Stimulated activated effector memory CD8-positive, alpha-beta T cell treated with anti-CD3 and anti-CD28 coated beads, Interleukin-12 subunit alpha, Interleukin-12 subunit beta, amount 100 ng/mL, for 72 hours (primary cell): Measurements from ENCODE around the gene PELI1.

Source experiments
- ATAC-seq: fragments of 150-1000 bp; cut with Tn5 transposase; 2 replicates; pipeline ENCODE4 v1.10.0; 2021
- DNase-seq, 2 donors: peaks; one replicate each; pipeline ENCODE4 v3.0.0; 2021 to 2022; ENCODE audit warnings: low spot score in 2 of 2
- H3K27ac Mint-ChIP-seq: one replicate; pipeline ENCODE4 v1.8.0; 2022; ENCODE audit warnings: mild to moderate bottlenecking, mixed read lengths
- H3K36me3 Mint-ChIP-seq: one replicate; pipeline ENCODE4 v1.8.0; 2022; ENCODE audit warnings: mild to moderate bottlenecking, mixed read lengths
- H3K4me1 Mint-ChIP-seq: one replicate; pipeline ENCODE4 v1.8.0; 2022; ENCODE audit warnings: mixed read lengths
- H3K4me3 Mint-ChIP-seq: one replicate; pipeline ENCODE4 v1.8.0; 2022; ENCODE audit warnings: mild to moderate bottlenecking, mixed read lengths
- H3K9me3 Mint-ChIP-seq: one replicate; pipeline ENCODE4 v1.8.0; 2022; ENCODE audit warnings: mixed read lengths

PELI1 gene

DNA sequence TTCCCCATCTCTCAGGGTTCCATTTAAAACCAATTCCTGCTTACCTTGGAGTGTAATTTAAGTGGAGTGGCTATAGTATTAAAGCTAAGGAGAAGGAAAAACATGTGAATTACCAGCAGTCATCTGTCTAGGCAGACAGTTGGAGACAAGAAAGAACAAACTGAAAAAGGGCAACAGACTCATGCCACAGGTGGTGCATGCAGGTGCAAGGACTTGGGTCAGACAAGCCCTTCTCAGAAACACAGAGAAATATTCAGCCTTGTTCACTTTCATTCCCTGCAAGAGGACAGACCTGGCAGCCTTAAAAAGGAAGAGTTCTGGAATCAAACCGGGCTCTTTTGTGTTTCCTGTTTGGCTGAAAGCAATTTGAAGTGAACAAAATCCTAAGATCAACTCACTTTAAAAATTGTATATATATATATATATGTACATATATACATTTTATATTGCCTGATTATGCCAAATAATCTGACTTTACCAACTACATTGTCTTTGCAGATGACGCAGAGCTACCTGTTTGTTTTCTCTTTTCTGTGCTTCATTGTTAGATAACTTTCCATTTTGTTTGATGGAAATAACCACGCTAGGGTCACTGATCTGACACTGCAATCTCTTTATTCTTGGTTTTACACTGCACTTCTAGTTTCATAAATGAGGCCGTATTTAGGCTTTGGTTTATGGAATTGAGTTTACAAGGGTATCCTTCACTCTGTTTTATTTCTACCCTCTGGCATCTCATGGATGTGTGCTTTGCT lies 89.9 kb downstream of the PELI1 start:
- no peaks in the 10 kb centered on the region for H3K36me3 Mint-ChIP-seq
- ATAC-seq (no peak), DNase-seq (no peak)
- no peaks in the 10 kb centered on the region for H3K9me3 Mint-ChIP-seq
- H3K27ac Mint-ChIP-seq = no peak overlapping the region
- no peak overlapping the region for H3K4me3 Mint-ChIP-seq
- H3K4me1 Mint-ChIP-seq = peaks cover 7% of the 10 kb centered on the region

DNA sequence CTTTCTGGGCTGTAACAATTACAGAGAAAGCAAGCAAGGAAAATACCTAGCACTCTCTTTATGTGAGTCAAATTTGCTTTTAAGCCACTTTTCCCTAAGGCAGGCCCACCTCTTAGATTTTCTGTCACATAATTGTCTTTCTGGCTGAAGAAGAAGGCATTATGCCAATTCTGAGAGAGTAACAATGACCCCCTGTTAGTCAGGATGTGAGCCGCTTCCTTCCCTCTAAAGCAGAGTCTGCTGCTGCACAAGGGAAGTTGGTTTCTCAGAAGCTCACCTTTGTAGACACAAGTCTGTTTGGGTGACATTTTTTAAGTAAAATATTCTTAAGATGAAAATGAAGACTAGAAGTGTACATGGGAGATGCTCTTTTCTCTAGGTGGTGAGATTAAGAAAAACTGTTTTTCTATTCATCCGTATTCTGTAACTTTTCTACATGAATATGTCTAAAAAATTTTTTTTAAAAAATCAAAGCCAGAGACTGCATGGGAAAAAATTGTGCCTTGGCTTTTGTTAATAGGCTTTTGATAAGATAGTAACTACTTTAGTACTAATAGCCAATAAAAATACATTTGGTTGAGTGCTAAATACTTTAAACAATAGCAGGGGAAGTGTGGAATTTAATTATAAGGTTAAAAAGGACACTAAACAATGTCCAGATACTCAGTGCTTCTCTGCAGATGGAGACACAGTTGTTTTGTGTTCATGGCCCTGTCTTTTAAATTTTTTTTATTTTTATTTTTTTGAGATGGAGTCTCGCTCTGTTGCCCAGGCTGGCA lies 91.6 kb downstream of the PELI1 start:
- Mint-ChIP-seq H3K36me3 (no peaks in the 10 kb centered on the region), H3K27ac (peak overlapping the region; percentile 14), H3K4me1 (peaks cover 8% of the 10 kb centered on the region), H3K9me3 (no peaks in the 10 kb centered on the region), H3K4me3 (no peak overlapping the region)
- ATAC-seq = no peak
- DNase-seq = no peak

DNA sequence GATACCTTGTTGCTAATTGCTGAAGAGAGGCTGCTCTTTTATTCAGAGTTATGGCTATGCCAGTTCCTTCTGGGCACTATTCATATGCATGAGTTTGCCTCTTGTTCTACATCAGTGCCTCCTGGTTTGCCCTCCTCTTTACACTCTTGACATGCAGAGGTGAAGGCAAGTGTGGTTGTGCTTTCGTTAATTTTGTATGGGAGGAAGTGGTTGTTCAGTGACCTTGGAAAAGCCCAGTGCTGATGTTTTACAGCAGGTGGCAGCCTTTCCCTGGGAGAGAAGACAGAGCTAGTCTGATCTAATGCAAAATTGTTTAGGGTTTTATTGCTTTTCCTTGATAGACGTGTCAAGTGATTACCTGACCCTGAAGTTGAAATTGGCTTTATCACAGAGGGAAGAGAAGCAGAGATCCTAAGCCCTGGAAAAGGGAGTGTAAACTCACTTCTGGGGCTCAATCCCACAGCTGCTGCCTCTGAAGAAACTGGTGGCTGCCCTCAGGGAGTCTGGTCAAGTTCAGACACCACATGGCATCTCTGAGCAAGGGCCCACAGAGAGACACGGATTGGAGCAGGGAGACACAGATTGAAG lies 94.5 kb downstream of the PELI1 start:
- Mint-ChIP-seq H3K4me3 (no peak overlapping the region), H3K4me1 (peaks cover 8% of the 10 kb centered on the region), H3K36me3 (no peaks in the 10 kb centered on the region), H3K9me3 (no peaks in the 10 kb centered on the region), H3K27ac (peak overlapping the region; percentile 20)
- peak; percentile 31 to 77 for DNase-seq
- ATAC-seq = peak; percentile 95

DNA sequence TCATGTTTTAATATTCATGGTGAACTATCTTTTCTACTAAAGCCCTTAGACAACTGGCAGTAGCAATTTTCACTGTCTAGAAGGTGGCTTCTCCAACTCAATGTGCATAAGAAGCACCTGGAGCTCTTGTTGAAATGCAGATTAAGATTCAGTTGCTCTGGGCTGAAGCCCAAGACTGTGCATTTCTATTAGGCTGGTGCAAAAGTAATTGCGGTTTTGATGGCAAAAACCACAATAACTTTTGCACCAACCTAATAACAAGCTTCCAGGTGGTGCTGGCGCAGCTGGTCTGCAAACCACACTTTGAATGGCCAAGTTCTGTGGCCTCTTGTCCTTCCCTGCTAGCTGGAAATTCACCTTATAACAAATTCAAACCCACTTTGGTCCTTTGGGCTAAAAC lies 98.3 kb downstream of the PELI1 start:
- Mint-ChIP-seq H3K36me3 (no peaks in the 10 kb centered on the region), H3K4me1 (peaks cover 8% of the 10 kb centered on the region), H3K9me3 (no peaks in the 10 kb centered on the region), H3K27ac (no peak overlapping the region), H3K4me3 (no peak overlapping the region)
- ATAC-seq (no peak), DNase-seq (no peak)
